Nephron progenitor cell (in vitro differentiated cells): Measurements from ENCODE around the gene PRKAG3.

Experiments used
- DNase-seq: peaks from one replicate; pipeline ENCODE4 v3.0.0; 2021
- H3K27ac Mint-ChIP-seq: 2 replicates; pipeline ENCODE4 v1.8.0; 2021; ENCODE audit warnings: mild to moderate bottlenecking, moderate library complexity, mixed read lengths
- H3K27me3 Mint-ChIP-seq: 2 replicates; pipeline ENCODE4 v1.8.0; 2021; ENCODE audit warnings: mild to moderate bottlenecking, low read depth, mixed read lengths; ENCODE audit not compliant: poor library complexity
- H3K36me3 Mint-ChIP-seq: 2 replicates; pipeline ENCODE4 v1.8.0; 2021; ENCODE audit warnings: low read depth, mixed read lengths
- H3K4me1 Mint-ChIP-seq: 2 replicates; pipeline ENCODE4 v1.8.0; 2021; ENCODE audit warnings: mixed read lengths
- H3K4me3 Mint-ChIP-seq: 2 replicates; pipeline ENCODE4 v1.8.0; 2021; ENCODE audit warnings: mild to moderate bottlenecking, moderate library complexity, mixed read lengths
- H3K9me3 Mint-ChIP-seq: 2 replicates; pipeline ENCODE4 v1.8.0; 2021; ENCODE audit warnings: mild to moderate bottlenecking, moderate library complexity, mixed read lengths
- CTCF ChIP-seq: fragments of 200-600 bp; sonication (generic); IDR thresholded peaks from 2 replicates; pipeline ENCODE4 v1.5.0; 2021; ENCODE audit warnings: antibody characterized with exemption

Gene PRKAG3

GRCh38 chr2:218831378-218831990, at the start of gene PRKAG3:
TSS of gene PRKAG3 (minus strand) at chr2:218831803.
- H3K4me1 Mint-ChIP-seq: peaks cover 7% of the 10 kb centered on the region
- no peaks in the 10 kb centered on the region for H3K36me3 Mint-ChIP-seq
- no peak for TF ChIP-seq CTCF
- DNase-seq: no peak
- H3K4me3 Mint-ChIP-seq: no peak within 1 kb of the TSS
- H3K9me3 Mint-ChIP-seq: peaks cover 3% of the 10 kb centered on the region
- peaks cover 61% of the 10 kb centered on the region for H3K27me3 Mint-ChIP-seq
- H3K27ac Mint-ChIP-seq: no peak within 1 kb of the TSS

- H3K4me3 Mint-ChIP-seq: peak overlapping the region; percentile 58
These were observed 49.4 kb upstream of the PRKAG3 start for GRCh38 chr2:218880859-218881594.

GRCh38 chr2:218880102-218880858, 48.7 kb upstream of the PRKAG3 start, which contains the start of gene WNT10A:
TSS of gene WNT10A (plus strand) at chr2:218880852. CDS start at chr2:218880996, 144 bp downstream.
- Mint-ChIP-seq H3K36me3 (no peaks in the 10 kb centered on the region), H3K27ac (no peak within 1 kb of the TSS), H3K4me3 (peak within 1 kb of the TSS; percentile 58), H3K27me3 (peaks cover 94% of the 10 kb centered on the region), H3K4me1 (peaks cover 18% of the 10 kb centered on the region), H3K9me3 (no peaks in the 10 kb centered on the region)
- TF ChIP-seq CTCF: no peak
- DNase-seq: peak; percentile 45

More at GRCh38 chr2:218880859-218881594, 49.4 kb upstream of the PRKAG3 start:
- H3K36me3 Mint-ChIP-seq: no peaks in the 10 kb centered on the region
- H3K9me3 Mint-ChIP-seq: no peaks in the 10 kb centered on the region
- peaks cover 94% of the 10 kb centered on the region for H3K27me3 Mint-ChIP-seq
- peak; percentile 25 for DNase-seq
- H3K4me1 Mint-ChIP-seq: peaks cover 19% of the 10 kb centered on the region
- no peak for TF ChIP-seq CTCF
- H3K27ac Mint-ChIP-seq: no peak overlapping the region

- no peaks in the 10 kb centered on the region for H3K36me3 Mint-ChIP-seq
- TF ChIP-seq CTCF: no peak
- H3K4me3 Mint-ChIP-seq: no peak overlapping the region
- peaks cover 18% of the 10 kb centered on the region for H3K4me1 Mint-ChIP-seq
- no peaks in the 10 kb centered on the region for H3K9me3 Mint-ChIP-seq
- H3K27ac Mint-ChIP-seq: no peak overlapping the region
- H3K27me3 Mint-ChIP-seq: peaks cover 94% of the 10 kb centered on the region
- DNase-seq: no peak
These were observed 48.1 kb upstream of the PRKAG3 start for GRCh38 chr2:218879776-218880101.

- no peak overlapping the region for H3K27ac Mint-ChIP-seq
- no peaks in the 10 kb centered on the region for H3K36me3 Mint-ChIP-seq
- no peak for DNase-seq
- no peaks in the 10 kb centered on the region for H3K9me3 Mint-ChIP-seq
- no peak overlapping the region for H3K4me3 Mint-ChIP-seq
- H3K27me3 Mint-ChIP-seq: peaks cover 94% of the 10 kb centered on the region
- peaks cover 18% of the 10 kb centered on the region for H3K4me1 Mint-ChIP-seq
- no peak for TF ChIP-seq CTCF
These were observed 47.5 kb upstream of the PRKAG3 start for GRCh38 chr2:218878926-218879761.
